GM18909 (cell line): ENCODE measurements around the gene CCDC88B.

Source experiments
- ATAC-seq: cut with Tn5 transposase; IDR thresholded peaks from one replicate; pipeline ENCODE4 v1.9.1; 2021; ENCODE audit warnings: mild to moderate bottlenecking; ENCODE audit not compliant: unreplicated experiment, poor library complexity

Gene CCDC88B

GRCh38 chr11:64406221-64406946 lies 66.4 kb downstream of the CCDC88B start:
- ATAC-seq: no peak
